ENCODE data around the gene COQ8B.
"Not testable (repeated sequence)": the region's sequence is repeated elsewhere in the genome, so short reads cannot be mapped to it uniquely, and the experiment has no call there.

Gene COQ8B

GRCh38 chr19:40716482-40717324, at the start of gene COQ8B, which contains the start of gene ITPKC:
Gene COQ8B (minus strand): TSS chr19:40716886. CDS start chr19:40714632, 2,254 bp downstream.
Gene ITPKC (plus strand): TSS chr19:40717112. CDS start chr19:40717136, 24 bp downstream.
- peak; percentile 99 to 100 for DNase-seq (ENCODE audit: low read depth in 2 of 2)

GRCh38 chr19:40766385-40766784, 49.7 kb upstream of the COQ8B start:
- DNase-seq (ENCODE audit: low read depth in 2 of 2): not testable (repeated sequence)

- no peak for DNase-seq (ENCODE audit: low read depth in 2 of 2)
These were observed 47.3 kb upstream of the COQ8B start for GRCh38 chr19:40763963-40764362.

- no peak for DNase-seq (ENCODE audit: low read depth in 2 of 2)
These were observed 46.8 kb upstream of the COQ8B start for GRCh38 chr19:40763526-40763925.

- DNase-seq (ENCODE audit: low read depth in 2 of 2): no peak
These were observed 46.2 kb upstream of the COQ8B start for GRCh38 chr19:40762754-40763470.

GRCh38 chr19:40759352-40759751, 42.7 kb upstream of the COQ8B start:
- no peak for DNase-seq (ENCODE audit: low read depth in 2 of 2)

GRCh38 chr19:40758491-40758890, 41.8 kb upstream of the COQ8B start:
- DNase-seq (ENCODE audit: low read depth in 2 of 2): no peak

- DNase-seq (ENCODE audit: low read depth in 2 of 2): no peak
These were observed 39.9 kb upstream of the COQ8B start for GRCh38 chr19:40756502-40757110.

- no peak for DNase-seq (ENCODE audit: low read depth in 2 of 2)
These were observed 39.1 kb upstream of the COQ8B start for GRCh38 chr19:40755791-40756190.

GRCh38 chr19:40755248-40755624, 38.5 kb upstream of the COQ8B start:
- DNase-seq (ENCODE audit: low read depth in 2 of 2): no peak

- peak; percentile 54 to 61 for DNase-seq (ENCODE audit: low read depth in 2 of 2)
These were observed 38.0 kb upstream of the COQ8B start for GRCh38 chr19:40754611-40755247.

GRCh38 chr19:40752257-40752781, 35.6 kb upstream of the COQ8B start:
- DNase-seq (ENCODE audit: low read depth in 2 of 2): no peak

GRCh38 chr19:40750874-40751537, 34.3 kb upstream of the COQ8B start, which contains the start of gene SNRPA:
Gene SNRPA (plus strand): TSS chr19:40751203. CDS start chr19:40751409, 206 bp downstream.
- DNase-seq (ENCODE audit: low read depth in 2 of 2): peak; percentile 95 to 96

GRCh38 chr19:40750058-40750873, 33.6 kb upstream of the COQ8B start, which contains the start of gene ACTMAP:
Gene ACTMAP (minus strand): TSS chr19:40750477. CDS start chr19:40749803, 674 bp downstream.
- peak; percentile 99 to 100 for DNase-seq (ENCODE audit: low read depth in 2 of 2)

- DNase-seq (ENCODE audit: low read depth in 2 of 2): no peak
These were observed 30.9 kb upstream of the COQ8B start for GRCh38 chr19:40747536-40747935.

GRCh38 chr19:40745402-40745780, 28.7 kb upstream of the COQ8B start:
- DNase-seq (ENCODE audit: low read depth in 2 of 2): no peak

GRCh38 chr19:40744554-40745401, 28.1 kb upstream of the COQ8B start:
- DNase-seq (ENCODE audit: low read depth in 2 of 2): no peak

- DNase-seq (ENCODE audit: low read depth in 2 of 2): no peak
These were observed 27.2 kb upstream of the COQ8B start for GRCh38 chr19:40743926-40744325.

GRCh38 chr19:40742886-40743285, 26.2 kb upstream of the COQ8B start:
- DNase-seq (ENCODE audit: low read depth in 2 of 2): no peak

Data from stimulated activated CD4-positive, alpha-beta T cell treated with anti-CD3 and anti-CD28 coated beads, Interleukin-15, amount 100 ng/mL, for 48 hours (primary cell).